HL-60 (cell line): ENCODE measurements around the gene PTPRF.

ENCODE experiments used
- POLR2AphosphoS5 ChIP-seq: IDR thresholded peaks from 2 replicates; pipeline ENCODE4 v1.6.1; 2012; ENCODE audit warnings: low read depth
- TF ChIP-seq, protein P1 (sequence below): IDR thresholded peaks from one replicate; pipeline ENCODE4 v1.5.1; 2011; ENCODE audit warnings: low read length, control low read depth, inconsistent platforms; ENCODE audit not compliant: insufficient read depth

DNA sequence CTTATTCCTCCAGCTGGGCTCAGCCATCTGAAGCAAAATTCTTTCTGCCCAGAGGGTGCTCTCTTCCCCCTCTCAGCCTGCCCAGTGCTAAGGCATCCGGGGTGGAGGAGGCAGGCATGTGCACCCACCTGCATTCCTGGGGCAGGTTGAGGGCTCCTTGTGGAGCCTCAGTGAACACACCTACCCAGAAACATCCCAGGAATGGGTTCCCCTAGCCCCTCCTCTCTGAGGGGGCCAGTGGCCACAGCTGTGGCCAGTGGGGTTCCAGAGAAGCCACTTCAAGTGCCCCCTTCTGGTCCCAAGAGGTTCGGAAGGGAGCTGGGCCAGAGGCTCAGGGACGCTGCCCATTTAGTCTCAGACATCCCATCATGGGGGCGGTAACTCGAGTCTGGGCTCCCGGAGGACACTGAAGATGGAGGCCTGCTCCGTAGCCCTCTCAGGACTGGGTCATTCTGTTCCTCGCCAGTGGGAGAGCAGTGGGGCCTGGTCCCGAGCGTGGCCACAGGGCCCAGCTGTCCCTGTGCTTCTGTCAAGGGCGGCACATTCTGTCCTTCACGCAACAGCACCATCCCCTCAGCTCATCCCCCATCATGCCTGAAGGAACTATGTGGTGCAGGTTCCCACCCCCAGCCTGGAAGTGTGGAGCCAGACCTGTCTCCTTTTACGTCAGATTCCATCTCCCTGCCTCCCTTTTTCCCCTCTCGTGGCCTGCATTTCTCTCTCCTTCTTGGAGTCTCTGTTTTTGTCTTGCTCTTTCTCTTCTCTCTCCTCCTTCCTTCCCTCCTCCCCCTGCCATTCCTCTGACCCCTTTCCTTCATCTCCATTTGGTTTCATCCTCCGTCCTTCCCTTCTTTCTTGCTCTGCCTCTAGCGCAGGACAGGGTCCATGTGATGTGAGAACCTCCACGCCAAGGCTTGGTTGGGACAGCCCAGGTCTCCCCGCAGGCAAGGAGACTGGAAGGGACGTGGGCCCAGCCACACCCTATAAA, 69.6 kb downstream of the PTPRF start:
- TF ChIP-seq, protein P1, sequence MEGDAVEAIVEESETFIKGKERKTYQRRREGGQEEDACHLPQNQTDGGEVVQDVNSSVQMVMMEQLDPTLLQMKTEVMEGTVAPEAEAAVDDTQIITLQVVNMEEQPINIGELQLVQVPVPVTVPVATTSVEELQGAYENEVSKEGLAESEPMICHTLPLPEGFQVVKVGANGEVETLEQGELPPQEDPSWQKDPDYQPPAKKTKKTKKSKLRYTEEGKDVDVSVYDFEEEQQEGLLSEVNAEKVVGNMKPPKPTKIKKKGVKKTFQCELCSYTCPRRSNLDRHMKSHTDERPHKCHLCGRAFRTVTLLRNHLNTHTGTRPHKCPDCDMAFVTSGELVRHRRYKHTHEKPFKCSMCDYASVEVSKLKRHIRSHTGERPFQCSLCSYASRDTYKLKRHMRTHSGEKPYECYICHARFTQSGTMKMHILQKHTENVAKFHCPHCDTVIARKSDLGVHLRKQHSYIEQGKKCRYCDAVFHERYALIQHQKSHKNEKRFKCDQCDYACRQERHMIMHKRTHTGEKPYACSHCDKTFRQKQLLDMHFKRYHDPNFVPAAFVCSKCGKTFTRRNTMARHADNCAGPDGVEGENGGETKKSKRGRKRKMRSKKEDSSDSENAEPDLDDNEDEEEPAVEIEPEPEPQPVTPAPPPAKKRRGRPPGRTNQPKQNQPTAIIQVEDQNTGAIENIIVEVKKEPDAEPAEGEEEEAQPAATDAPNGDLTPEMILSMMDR, result no peak
- no peak for TF ChIP-seq POLR2AphosphoS5
